Ectodermal cell (in vitro differentiated cells): ENCODE results near the gene ZCCHC14.

Experiments
- H3K27ac ChIP-seq: 2 replicates; pipeline ENCODE4 v1.7.0; 2013; ENCODE audit warnings: mild to moderate bottlenecking, low read depth, low read length; ENCODE audit not compliant: insufficient read depth, poor library complexity, severe bottlenecking
- H3K27me3 ChIP-seq: 2 replicates; pipeline ENCODE4 v1.7.0; 2013; ENCODE audit warnings: mild to moderate bottlenecking, low read length; ENCODE audit not compliant: insufficient read depth, control insufficient read depth, poor library complexity, severe bottlenecking
- H3K36me3 ChIP-seq: one replicate; pipeline ENCODE4 v1.7.0; 2013; ENCODE audit warnings: low read length; ENCODE audit not compliant: control insufficient read depth, insufficient read depth
- H3K4me1 ChIP-seq: one replicate; pipeline ENCODE4 v1.7.0; 2013; ENCODE audit warnings: low read length; ENCODE audit not compliant: control insufficient read depth, insufficient read depth
- H3K4me3 ChIP-seq: 2 replicates; pipeline ENCODE4 v1.7.0; 2013; ENCODE audit warnings: low read depth, low read length, control low read depth; ENCODE audit not compliant: insufficient read depth
- H3K9me3 ChIP-seq: 2 replicates; pipeline ENCODE4 v1.7.0; 2013; ENCODE audit warnings: mild to moderate bottlenecking, low read length, moderate library complexity; ENCODE audit not compliant: control insufficient read depth
- WGBS, 2 experiments: methylation state at CpG; one replicate each; pipeline ENCODE4 v1.1.7; 2013; ENCODE audit warnings: missing lambda C conversion rate in 2 of 2; 5-methylcytosine and 5-hydroxymethylcytosine counted together

Gene ZCCHC14

GRCh38 chr16:87457709-87458423, 35.0 kb downstream of the ZCCHC14 start:
- peaks cover 13% of the 10 kb centered on the region for H3K36me3 ChIP-seq
- H3K4me1 ChIP-seq = no peaks in the 10 kb centered on the region
- H3K4me3 ChIP-seq = no peak overlapping the region
- no peak overlapping the region for H3K27ac ChIP-seq
- H3K27me3 ChIP-seq = no peaks in the 10 kb centered on the region
- 92 to 93% methylated on average over 22 of the region's 22 CpGs for WGBS, 2 experiments
- no peaks in the 10 kb centered on the region for H3K9me3 ChIP-seq

- Histone ChIP-seq H3K36me3 (peaks cover 16% of the 10 kb centered on the region), H3K4me3 (no peak overlapping the region), H3K4me1 (no peaks in the 10 kb centered on the region), H3K27ac (no peak overlapping the region), H3K9me3 (no peaks in the 10 kb centered on the region), H3K27me3 (no peaks in the 10 kb centered on the region)
- 88 to 91% methylated on average over 4 of the region's 4 CpGs for WGBS, 2 experiments
These were observed 35.7 kb downstream of the ZCCHC14 start for GRCh38 chr16:87457061-87457611.

GRCh38 chr16:87454391-87454790, 38.4 kb downstream of the ZCCHC14 start:
- H3K27me3 ChIP-seq = no peaks in the 10 kb centered on the region
- no peaks in the 10 kb centered on the region for H3K4me1 ChIP-seq
- no peak overlapping the region for H3K27ac ChIP-seq
- no peaks in the 10 kb centered on the region for H3K9me3 ChIP-seq
- H3K36me3 ChIP-seq = peaks cover 21% of the 10 kb centered on the region
- 90 to 100% methylated on average over 3 of the region's 3 CpGs for whole genome bisulfite sequencing, 2 experiments
- H3K4me3 ChIP-seq = no peak overlapping the region

GRCh38 chr16:87453326-87453725, 39.5 kb downstream of the ZCCHC14 start:
- H3K27me3 ChIP-seq = no peaks in the 10 kb centered on the region
- H3K9me3 ChIP-seq = no peaks in the 10 kb centered on the region
- peaks cover 15% of the 10 kb centered on the region for H3K36me3 ChIP-seq
- H3K4me3 ChIP-seq = no peak overlapping the region
- WGBS, 2 experiments = 94 to 95% methylated on average over 14 of the region's 14 CpGs
- H3K27ac ChIP-seq = no peak overlapping the region
- H3K4me1 ChIP-seq = no peaks in the 10 kb centered on the region

GRCh38 chr16:87451563-87452210, 41.1 kb downstream of the ZCCHC14 start:
- Histone ChIP-seq H3K27me3 (no peaks in the 10 kb centered on the region), H3K4me1 (no peaks in the 10 kb centered on the region), H3K4me3 (no peak overlapping the region), H3K9me3 (no peaks in the 10 kb centered on the region), H3K36me3 (peaks cover 17% of the 10 kb centered on the region), H3K27ac (no peak overlapping the region)
- 93 to 95% methylated on average over 18 of the region's 18 CpGs for WGBS, 2 experiments

GRCh38 chr16:87448866-87449265, 44.0 kb downstream of the ZCCHC14 start:
- Histone ChIP-seq H3K4me3 (no peak overlapping the region), H3K4me1 (no peaks in the 10 kb centered on the region), H3K36me3 (peaks cover 29% of the 10 kb centered on the region), H3K27ac (no peak overlapping the region), H3K9me3 (peaks cover 3% of the 10 kb centered on the region), H3K27me3 (no peaks in the 10 kb centered on the region)
- WGBS, 2 experiments = 95% methylated on average over 12 of the region's 12 CpGs

- Histone ChIP-seq H3K36me3 (peaks cover 26% of the 10 kb centered on the region), H3K4me1 (no peaks in the 10 kb centered on the region), H3K4me3 (no peak overlapping the region), H3K27ac (no peak overlapping the region), H3K27me3 (no peaks in the 10 kb centered on the region), H3K9me3 (peaks cover 3% of the 10 kb centered on the region)
- 97 to 100% methylated on average over 5 to 6 of the region's 6 CpGs for WGBS, 2 experiments
These were observed 45.5 kb downstream of the ZCCHC14 start for GRCh38 chr16:87447323-87447722.

GRCh38 chr16:87446479-87446878, 46.3 kb downstream of the ZCCHC14 start:
- peaks cover 26% of the 10 kb centered on the region for H3K36me3 ChIP-seq

GRCh38 chr16:87445486-87445885, 47.3 kb downstream of the ZCCHC14 start:
- WGBS, 2 experiments = 95 to 96% methylated on average over 7 of the region's 7 CpGs
- no peaks in the 10 kb centered on the region for H3K4me1 ChIP-seq
- peaks cover 26% of the 10 kb centered on the region for H3K36me3 ChIP-seq
- H3K27me3 ChIP-seq = no peaks in the 10 kb centered on the region
- peaks cover 3% of the 10 kb centered on the region for H3K9me3 ChIP-seq
- H3K27ac ChIP-seq = no peak overlapping the region
- H3K4me3 ChIP-seq = no peak overlapping the region

More at GRCh38 chr16:87446479-87446878, 46.3 kb downstream of the ZCCHC14 start:
- 94 to 96% methylated on average over 7 of the region's 7 CpGs for WGBS, 2 experiments
- no peaks in the 10 kb centered on the region for H3K4me1 ChIP-seq
- peaks cover 3% of the 10 kb centered on the region for H3K9me3 ChIP-seq
- H3K4me3 ChIP-seq = no peak overlapping the region
- H3K27ac ChIP-seq = no peak overlapping the region
- H3K27me3 ChIP-seq = no peaks in the 10 kb centered on the region

GRCh38 chr16:87443964-87444363, 48.9 kb downstream of the ZCCHC14 start:
- no peaks in the 10 kb centered on the region for H3K4me1 ChIP-seq
- no peak overlapping the region for H3K27ac ChIP-seq
- H3K9me3 ChIP-seq = peaks cover 3% of the 10 kb centered on the region
- H3K36me3 ChIP-seq = peaks cover 19% of the 10 kb centered on the region
- H3K4me3 ChIP-seq = no peak overlapping the region
- 97 to 100% methylated on average over 1 to 2 of the region's 3 CpGs for WGBS, 2 experiments
- no peaks in the 10 kb centered on the region for H3K27me3 ChIP-seq
